Stimulated activated CD4-positive, alpha-beta T cell treated with anti-CD3 and anti-CD28 coated beads, Interleukin-2, amount 100 ng/mL, for 4 hours (primary cell): ENCODE results near the gene ITPK1.

ENCODE experiments used
- DNase-seq: peaks from one replicate; pipeline ENCODE4 v3.0.0-alpha.2; 2020; ENCODE audit warnings: low read depth

ITPK1 gene

GRCh38 chr14:93104961-93105360 is 10.8 kb downstream of the ITPK1 start:
- DNase-seq: no peak

- DNase-seq: peak; percentile 57
Measured at GRCh38 chr14:93103392-93104080, 12.2 kb downstream of the ITPK1 start.

GRCh38 chr14:93102141-93102540 is 13.6 kb downstream of the ITPK1 start:
- no peak for DNase-seq

GRCh38 chr14:93101181-93101580 is 14.5 kb downstream of the ITPK1 start:
- DNase-seq: no peak

GRCh38 chr14:93100570-93100969 is 15.2 kb downstream of the ITPK1 start:
- DNase-seq: no peak

GRCh38 chr14:93100100-93100499 is 15.6 kb downstream of the ITPK1 start:
- no peak for DNase-seq

- DNase-seq: no peak
Measured at GRCh38 chr14:93099643-93100042, 16.1 kb downstream of the ITPK1 start.

- no peak for DNase-seq
Measured at GRCh38 chr14:93099196-93099595, 16.5 kb downstream of the ITPK1 start.

- DNase-seq: no peak
Measured at GRCh38 chr14:93096691-93097322, 18.9 kb downstream of the ITPK1 start.

GRCh38 chr14:93095742-93096510 is 19.8 kb downstream of the ITPK1 start:
- DNase-seq: no peak

GRCh38 chr14:93094121-93094918 is 21.4 kb downstream of the ITPK1 start:
- no peak for DNase-seq

GRCh38 chr14:93092606-93093556 is 22.8 kb downstream of the ITPK1 start:
- DNase-seq: no peak

GRCh38 chr14:93091666-93092065 is 24.1 kb downstream of the ITPK1 start:
- DNase-seq: no peak

- no peak for DNase-seq
Measured at GRCh38 chr14:93090826-93091555, 24.7 kb downstream of the ITPK1 start.

- DNase-seq: no peak
Measured at GRCh38 chr14:93089521-93090269, 26.0 kb downstream of the ITPK1 start.

GRCh38 chr14:93086441-93087055 is 29.2 kb downstream of the ITPK1 start:
- DNase-seq: no peak

GRCh38 chr14:93085911-93086310 is 29.8 kb downstream of the ITPK1 start:
- DNase-seq: no peak

GRCh38 chr14:93084866-93085857 is 30.6 kb downstream of the ITPK1 start:
- no peak for DNase-seq
